B cell (primary cell): ENCODE results near the gene VKORC1L1. TPM values are rescaled to one million over a fixed set of nuclear protein-coding genes. Genes with fewer than 3 reads are reported as not detected.

Experiments
- ATAC-seq: fragments of 200-7000 bp; cut with Tn5 transposase; one replicate; pipeline ENCODE4 v1.10.0; 2021; ENCODE audit warnings: low read depth, mild to moderate bottlenecking, moderate number of reproducible peaks, moderate library complexity
- CTCF ChIA-PET: fragments of 350-600 bp; sonication (Branson Sonifier 250); formaldehyde crosslinking; loops from one replicate; lab custom pipeline; 2021; ENCODE audit warnings: antibody characterized with exemption, inconsistent platforms; lab: Charles Lee
- POLR2A ChIA-PET: fragments of 350-600 bp; sonication (Branson Sonifier 250); formaldehyde crosslinking; loops from one replicate; lab custom pipeline; 2021; ENCODE audit warnings: antibody characterized with exemption; lab: Charles Lee
- DNase-seq: peaks from one replicate; pipeline ENCODE4 v3.0.0; 2013
- H2AFZ ChIP-seq: 2 replicates; pipeline ENCODE4 v1.6.1; 2012; ENCODE audit warnings: mild to moderate bottlenecking, low read depth, low read length; ENCODE audit not compliant: insufficient read depth, poor library complexity, severe bottlenecking
- H3K27ac ChIP-seq, 2 donors: 1 replicate in 1 of 2; 2 replicates in 1 of 2; pipeline ENCODE4 v1.5.1; 2012 to 2013; ENCODE audit warnings: low read length in 2 of 2, mild to moderate bottlenecking in 2 of 2, moderate library complexity in 1 of 2
- H3K27me3 ChIP-seq, 4 experiments: fragments of 200-600 bp in 1 of 4; sonication (generic) in 1 of 4; replicated peaks in 1 of 4; 1 replicate in 2 of 4; 2 replicates in 2 of 4; pipeline versions ENCODE4 v1.6.1 to v1.7.0; 2013 to 2016; ENCODE audit warnings: low read length in 3 of 4, mild to moderate bottlenecking in 2 of 4, mixed read lengths in 1 of 4, moderate library complexity in 1 of 4; ENCODE audit not compliant: insufficient read depth in 4 of 4, control insufficient read depth in 3 of 4; ENCODE audit errors: control extremely low read depth in 1 of 4
- H3K36me3 ChIP-seq, 2 experiments: replicated peaks in 1 of 2; 1 replicate in 1 of 2; 2 replicates in 1 of 2; pipeline versions ENCODE4 v1.6.1 to v1.7.1; 2013; ENCODE audit warnings: low read length in 1 of 2; ENCODE audit not compliant: insufficient read depth in 2 of 2, control insufficient read depth in 1 of 2; ENCODE audit errors: control extremely low read depth in 1 of 2, extremely low read depth in 1 of 2
- H3K4me1 ChIP-seq, 2 donors: fragments of 200-600 bp in 1 of 2; sonication (generic) in 1 of 2; 1 replicate in 1 of 2; 2 replicates in 1 of 2; pipeline versions ENCODE4 v1.5.1 to v1.6.1; 2013 to 2017; ENCODE audit warnings: low read length in 2 of 2; ENCODE audit not compliant: control insufficient read depth in 2 of 2, insufficient read depth in 2 of 2
- H3K4me2 ChIP-seq: replicated peaks from 2 replicates; pipeline ENCODE3; 2012; ENCODE audit warnings: mild to moderate bottlenecking, low read depth, low read length; ENCODE audit not compliant: poor library complexity, severe bottlenecking
- H3K4me3 ChIP-seq, 5 experiments: fragments of 200-600 bp in 1 of 5; sonication (generic) in 1 of 5; 1 replicate in 3 of 5; 2 replicates in 2 of 5; pipeline versions ENCODE4 v1.5.1 to v1.7.0; 2011 to 2016; ENCODE audit warnings: low read length in 4 of 5, mild to moderate bottlenecking in 4 of 5, low read depth in 2 of 5, control low read depth in 1 of 5, moderate library complexity in 1 of 5; ENCODE audit not compliant: insufficient read depth in 1 of 5; ENCODE audit errors: control extremely low read depth in 1 of 5, extremely low read depth in 1 of 5
- H3K79me2 ChIP-seq: fragments of 200-600 bp; sonication (generic); one replicate; pipeline ENCODE4 v1.6.0; 2016; ENCODE audit warnings: low read length; ENCODE audit not compliant: control insufficient read depth, insufficient read depth
- H3K9ac ChIP-seq: fragments of 200-600 bp; sonication (generic); 2 replicates; pipeline ENCODE4 v1.6.1; 2017; ENCODE audit warnings: mild to moderate bottlenecking, low read length, moderate library complexity
- H3K9me3 ChIP-seq, 3 donors: one replicate each; pipeline versions ENCODE4 v1.6.1 to v1.7.1; 2013; ENCODE audit warnings: low read length in 2 of 3; ENCODE audit not compliant: control insufficient read depth in 2 of 3, insufficient read depth in 1 of 3; ENCODE audit errors: control extremely low read depth in 1 of 3
- H4K20me1 ChIP-seq: 2 replicates; pipeline ENCODE4 v1.6.0; 2012; ENCODE audit warnings: mild to moderate bottlenecking, low read length; ENCODE audit not compliant: insufficient read depth, control insufficient read depth, poor library complexity, severe bottlenecking
- H3K27ac Mint-ChIP-seq: one replicate; pipeline ENCODE4 v1.8.0; 2021; ENCODE audit warnings: mixed read lengths
- H3K27me3 Mint-ChIP-seq: one replicate; pipeline ENCODE4 v1.8.0; 2021; ENCODE audit warnings: mixed read lengths
- H3K4me1 Mint-ChIP-seq: one replicate; pipeline ENCODE4 v1.8.0; 2021; ENCODE audit warnings: mixed read lengths
- H3K4me3 Mint-ChIP-seq: one replicate; pipeline ENCODE4 v1.8.0; 2021; ENCODE audit warnings: mixed read lengths
- H3K9me3 Mint-ChIP-seq: one replicate; pipeline ENCODE4 v1.8.0; 2022; ENCODE audit warnings: mixed read lengths; ENCODE audit not compliant: insufficient read depth
- EZH2 ChIP-seq: IDR thresholded peaks from 2 replicates; pipeline ENCODE4 v1.6.1; 2012; ENCODE audit warnings: borderline replicate concordance, low read depth, mild to moderate bottlenecking, moderate library complexity, low read length; ENCODE audit not compliant: insufficient read depth, poor library complexity, severe bottlenecking
- WGBS: methylation state at CpG from one replicate; pipeline ENCODE4 v1.1.5; 2013; ENCODE audit warnings: missing lambda C conversion rate; ENCODE audit not compliant: insufficient coverage; 5-methylcytosine and 5-hydroxymethylcytosine counted together
- intact Hi-C: fragments of 100-400 bp; cut with micrococcal nuclease; formaldehyde crosslinking; loops from one replicate; pipeline ENCODE4 v1.10.0; 2022
- polyA plus RNA-seq: library from polyadenylated mRNA; depleted of rRNA; stranded (reverse); fragments of >200 nt; gene quantifications from 2 replicates; pipeline ENCODE4 v1.2.3, GENCODE V29; 2012
- total RNA-seq, 2 donors: library from RNA; stranded (reverse); fragments of 120-200 nt in 1 of 2; gene quantifications; 1 replicate in 1 of 2; 2 replicates in 1 of 2; pipeline versions ENCODE4 v1.2.3 to v1.2.4, GENCODE V29; 2013 to 2022
- TF ChIP-seq, protein P1 (sequence below): fragments of 200-600 bp; IDR thresholded peaks from one replicate; pipeline ENCODE4 v1.8.0; 2022; ENCODE audit warnings: antibody characterized with exemption, mild to moderate bottlenecking

VKORC1L1 gene
- total and polyA plus RNA-seq, 2 donors (not counting 1 experiment from before 2014, with no cell fraction given) = 2.2 to 8.1 TPM

- intact Hi-C loops = no loop called here
- TF ChIP-seq, protein P1, sequence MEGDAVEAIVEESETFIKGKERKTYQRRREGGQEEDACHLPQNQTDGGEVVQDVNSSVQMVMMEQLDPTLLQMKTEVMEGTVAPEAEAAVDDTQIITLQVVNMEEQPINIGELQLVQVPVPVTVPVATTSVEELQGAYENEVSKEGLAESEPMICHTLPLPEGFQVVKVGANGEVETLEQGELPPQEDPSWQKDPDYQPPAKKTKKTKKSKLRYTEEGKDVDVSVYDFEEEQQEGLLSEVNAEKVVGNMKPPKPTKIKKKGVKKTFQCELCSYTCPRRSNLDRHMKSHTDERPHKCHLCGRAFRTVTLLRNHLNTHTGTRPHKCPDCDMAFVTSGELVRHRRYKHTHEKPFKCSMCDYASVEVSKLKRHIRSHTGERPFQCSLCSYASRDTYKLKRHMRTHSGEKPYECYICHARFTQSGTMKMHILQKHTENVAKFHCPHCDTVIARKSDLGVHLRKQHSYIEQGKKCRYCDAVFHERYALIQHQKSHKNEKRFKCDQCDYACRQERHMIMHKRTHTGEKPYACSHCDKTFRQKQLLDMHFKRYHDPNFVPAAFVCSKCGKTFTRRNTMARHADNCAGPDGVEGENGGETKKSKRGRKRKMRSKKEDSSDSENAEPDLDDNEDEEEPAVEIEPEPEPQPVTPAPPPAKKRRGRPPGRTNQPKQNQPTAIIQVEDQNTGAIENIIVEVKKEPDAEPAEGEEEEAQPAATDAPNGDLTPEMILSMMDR = no peak
- TF ChIP-seq EZH2 = no peak
- H3K79me2 ChIP-seq = peaks cover 57% of the 10 kb centered on the region
Measured at GRCh38 chr7:65924193-65924592, 51.3 kb downstream of the VKORC1L1 start.

GRCh38 chr7:65925040-65925439 lies 52.2 kb downstream of the VKORC1L1 start:
- no peaks in the 10 kb centered on the region for H3K9me3 Mint-ChIP-seq
- H3K9me3 ChIP-seq = no peaks in the 10 kb centered on the region
- CTCF ChIA-PET = no interaction called here
- peaks cover 1% of the 10 kb centered on the region for H3K4me1 Mint-ChIP-seq
- no peak overlapping the region for H3K9ac ChIP-seq
- ATAC-seq = no peak
- H3K36me3 ChIP-seq = peaks cover 0 to 3% of the 10 kb centered on the region in 2 experiments
- POLR2A ChIA-PET = no interaction called here
- H4K20me1 ChIP-seq = peaks cover 7% of the 10 kb centered on the region
- no peak for DNase-seq
- no peak overlapping the region for H3K4me2 ChIP-seq
- no peak overlapping the region for H3K4me3 Mint-ChIP-seq
- H3K27me3 ChIP-seq = no peaks in the 10 kb centered on the region
- intact Hi-C loops = no loop called here
- H3K27ac ChIP-seq = no peak overlapping the region
- H2AFZ ChIP-seq = no peak overlapping the region
- no peak for TF ChIP-seq EZH2
- TF ChIP-seq, protein P1 = no peak
- H3K27me3 Mint-ChIP-seq = no peaks in the 10 kb centered on the region
- no peaks in the 10 kb centered on the region for H3K4me1 ChIP-seq
- H3K27ac Mint-ChIP-seq = no peak overlapping the region
- H3K4me3 ChIP-seq = no peak overlapping the region
- peaks cover 56% of the 10 kb centered on the region for H3K79me2 ChIP-seq
- WGBS = 90% methylated on average over 2 of the region's 3 CpGs

More at GRCh38 chr7:65924193-65924592, 51.3 kb downstream of the VKORC1L1 start:
- H3K4me3 ChIP-seq = no peak overlapping the region
- H4K20me1 ChIP-seq = peaks cover 7% of the 10 kb centered on the region
- no peaks in the 10 kb centered on the region for H3K4me1 ChIP-seq
- peaks cover 0 to 3% of the 10 kb centered on the region in 2 experiments for H3K36me3 ChIP-seq
- CTCF ChIA-PET = interaction anchor here (0.7 kb wide), 1 partner anchor 143 kb away, joined by 3 read pairs; no protein-coding TSS in a partner anchor
- no peaks in the 10 kb centered on the region for H3K9me3 ChIP-seq
- no peaks in the 10 kb centered on the region for H3K27me3 Mint-ChIP-seq
- H3K27ac Mint-ChIP-seq = no peak overlapping the region
- H3K27ac ChIP-seq = no peak overlapping the region
- POLR2A ChIA-PET = no interaction called here
- peaks cover 3% of the 10 kb centered on the region for H3K4me1 Mint-ChIP-seq
- H3K4me3 Mint-ChIP-seq = no peak overlapping the region
- WGBS = no CpG with 5 or more reads among the region's 4 CpGs
- H3K4me2 ChIP-seq = no peak overlapping the region
- H3K9me3 Mint-ChIP-seq = no peaks in the 10 kb centered on the region
- ATAC-seq = no peak
- no peak overlapping the region for H2AFZ ChIP-seq
- no peak for DNase-seq
- H3K9ac ChIP-seq = no peak overlapping the region
- H3K27me3 ChIP-seq = no peaks in the 10 kb centered on the region
